Measurements from ENCODE around the gene LOC101059915.

GRCh38 chrX:71636438-71637252, 30.7 kb upstream of the LOC101059915 start:
- TF ChIP-seq EZH2phosphoT487 (IDR thresholded peaks at IDR 0.05; ENCODE audit: borderline replicate concordance, low read depth, low read length): no peak
- TF ChIP-seq CTCF (conservative IDR thresholded peaks at IDR 0.05; ENCODE audit: low read length): no peak

Data from OCI-LY7 (cell line).